GM12801 (cell line): ENCODE results near the gene KIF1B.

ENCODE experiments used
- CTCF ChIP-seq: IDR thresholded peaks from one replicate; pipeline ENCODE4 v1.5.1; 2011; ENCODE audit warnings: control low read depth; ENCODE audit not compliant: insufficient read length; ENCODE audit errors: extremely low read depth

KIF1B gene

DNA sequence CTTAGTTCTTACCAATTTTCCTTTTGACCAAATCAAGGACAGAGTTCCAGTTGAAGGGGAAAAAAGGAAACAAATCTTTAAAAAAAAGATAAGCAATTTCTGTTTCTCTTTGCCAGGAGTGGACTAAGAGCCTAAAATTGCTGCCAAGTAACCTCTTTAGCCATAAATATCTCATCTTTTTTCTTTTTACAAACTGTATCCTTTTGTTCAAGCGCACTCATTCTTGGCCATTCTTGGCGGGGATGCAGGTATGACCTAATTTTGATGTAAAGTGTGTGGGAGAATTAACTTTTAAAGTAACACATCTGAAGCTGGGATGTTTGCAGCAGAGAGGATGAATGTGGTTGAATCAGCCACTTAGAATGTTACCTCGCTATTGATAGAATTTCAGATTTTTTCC, 13.4 kb upstream of the KIF1B start:
- TF ChIP-seq CTCF, result no peak

- no peak for TF ChIP-seq CTCF
Measured at GRCh38 chr1:10200620-10201019, 9.8 kb upstream of the KIF1B start.

GRCh38 chr1:10204003-10204642, 6.2 kb upstream of the KIF1B start:
- no peak for TF ChIP-seq CTCF

DNA sequence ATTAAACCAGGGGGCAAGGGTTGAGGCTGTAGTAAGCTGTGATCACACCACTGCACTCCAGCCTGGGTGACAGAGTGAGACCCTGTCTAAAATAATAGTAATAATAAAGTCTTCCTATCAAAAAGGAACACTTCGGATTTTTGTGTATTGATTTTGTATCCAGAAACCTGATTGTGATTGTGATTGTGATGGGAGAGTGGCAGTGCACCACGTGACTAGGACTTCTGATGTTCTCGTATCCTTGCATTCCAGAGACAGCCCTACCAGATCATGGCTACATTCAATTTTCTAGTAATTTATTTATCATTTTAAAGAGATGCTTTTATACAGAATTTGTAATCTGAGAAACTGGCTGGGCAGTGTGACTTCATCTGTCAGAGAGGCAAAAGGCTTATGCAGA, 2.6 kb upstream of the KIF1B start:
- TF ChIP-seq CTCF, result no peak

- no peak for TF ChIP-seq CTCF
Measured at GRCh38 chr1:10208537-10208936, 1.8 kb upstream of the KIF1B start.

GRCh38 chr1:10209590-10209904, 823 bp upstream of the KIF1B start:
- TF ChIP-seq CTCF, result no peak

DNA sequence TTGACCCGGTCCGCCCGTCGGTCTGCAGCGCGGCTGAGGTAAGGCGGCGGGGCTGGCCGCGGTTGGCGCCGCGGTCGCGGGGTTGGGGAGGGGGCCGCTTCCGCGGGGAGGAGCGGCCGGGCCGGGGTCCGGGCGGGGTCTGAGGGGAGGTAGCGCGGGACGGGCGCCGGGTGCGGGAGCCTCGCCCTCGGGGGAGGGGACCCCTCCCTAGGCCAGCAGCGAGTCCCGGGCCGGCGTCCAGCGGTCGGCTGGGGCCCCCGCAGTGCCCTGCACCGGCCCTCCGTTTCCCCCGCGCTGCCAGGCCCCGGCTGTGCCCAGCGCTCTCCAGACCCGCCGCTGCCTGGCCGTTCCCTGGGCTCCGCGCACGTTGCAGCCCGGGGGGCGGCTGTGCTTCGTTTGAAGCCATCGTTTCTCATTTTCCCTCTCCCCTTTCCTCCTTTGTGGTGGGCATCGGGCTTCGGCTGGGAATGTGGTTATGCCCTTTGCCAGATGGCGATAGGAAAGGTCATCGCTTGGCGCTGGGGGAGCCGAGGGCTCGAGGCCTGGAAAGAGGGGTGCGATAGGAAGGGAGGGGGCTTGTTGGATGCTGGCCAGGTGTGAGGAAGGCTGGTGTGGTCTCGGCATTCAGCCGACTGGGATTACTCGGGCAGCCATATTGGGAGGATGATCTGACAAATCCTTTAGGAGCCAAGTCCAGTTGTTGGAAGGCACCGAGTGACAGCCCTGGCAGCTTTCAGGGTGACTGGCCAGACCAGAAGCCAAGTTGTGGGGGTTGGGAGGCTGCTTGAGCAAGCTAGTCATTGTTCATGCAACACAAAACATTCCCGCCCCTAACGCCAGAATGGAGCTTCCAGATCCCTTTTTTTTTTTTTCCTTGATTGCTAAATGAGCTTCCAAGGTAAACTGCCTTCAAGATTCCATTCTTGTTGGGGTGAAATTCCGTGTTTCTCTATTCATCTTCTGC, 753 bp downstream of the KIF1B start:
- TF ChIP-seq CTCF, result no peak
